Body of pancreas (tissue), 4 donors: Measurements from ENCODE around the gene PABPC3. TPM values are rescaled to one million over a fixed set of nuclear protein-coding genes. Genes with fewer than 3 reads are reported as not detected.

Experiments used
- ATAC-seq: fragments of 150-250 bp; one replicate; pipeline ENCODE4 v1.9.1; 2016
- DNase-seq, 4 donors: peaks; one replicate each; pipeline ENCODE4 v3.0.0-alpha.2; 2019
- H3K27ac ChIP-seq, 4 donors: fragments of 200-600 bp; sonication (generic); 1 replicate in 3 of 4; 2 replicates in 1 of 4; pipeline versions ENCODE4 v1.5.1 to v1.6.1; 2016 to 2019; ENCODE audit warnings: mild to moderate bottlenecking in 1 of 4, mixed read lengths in 1 of 4, moderate library complexity in 1 of 4
- H3K27me3 ChIP-seq, 2 donors: fragments of 200-600 bp; sonication (generic); one replicate each; pipeline ENCODE4 v1.6.0; 2016; ENCODE audit warnings: mild to moderate bottlenecking in 1 of 2
- H3K36me3 ChIP-seq, 2 donors: fragments of 200-600 bp; sonication (generic); replicated peaks in 1 of 2; 2 replicates each; pipeline ENCODE4 v1.5.1; 2016; ENCODE audit warnings: low read depth in 2 of 2; ENCODE audit not compliant: insufficient read depth in 1 of 2
- H3K4me1 ChIP-seq: fragments of 200-600 bp; sonication (generic); one replicate; pipeline ENCODE4 v1.6.0; 2016
- H3K4me3 ChIP-seq, 2 donors: fragments of 200-600 bp; sonication (generic); 1 replicate in 1 of 2; 2 replicates in 1 of 2; pipeline ENCODE4 v1.5.1; 2016 to 2019
- H3K9me3 ChIP-seq, 3 donors: fragments of 200-600 bp; sonication (generic); 1 replicate in 2 of 3; 2 replicates in 1 of 3; pipeline ENCODE4 v1.5.1; 2016
- POLR2A ChIP-seq, 3 donors: fragments of 450-650 bp; IDR thresholded peaks; one replicate each; pipeline ENCODE4 v1.6.1; 2016; ENCODE audit warnings: antibody characterized with exemption in 3 of 3, mild to moderate bottlenecking in 2 of 3
- WGBS, 2 donors: methylation state at CpG; one replicate each; pipeline ENCODE4 v1.1.5; 2017; 5-methylcytosine and 5-hydroxymethylcytosine counted together
- intact Hi-C: fragments of 100-400 bp; cut with DNase I; formaldehyde crosslinking; loops from one replicate; pipeline ENCODE4 v1.15.1; 2023
- total RNA-seq, 2 donors: library from RNA; depleted of rRNA; stranded (reverse); fragments of >200 nt; gene quantifications; one replicate each; pipeline ENCODE4 v1.1.0, GENCODE V29; 2016
- TF ChIP-seq, protein P1 (sequence below), 7 experiments: fragments of 450-650 bp in 4 of 7; fragments of 200-600 bp in 3 of 7; sonication (generic) in 3 of 7; IDR thresholded peaks; one replicate each; pipeline ENCODE4 v1.5.1; 2016 to 2019; ENCODE audit warnings: antibody characterized with exemption in 7 of 7

PABPC3 gene
- total RNA-seq, 2 donors from 2014 or later = not detected

DNA sequence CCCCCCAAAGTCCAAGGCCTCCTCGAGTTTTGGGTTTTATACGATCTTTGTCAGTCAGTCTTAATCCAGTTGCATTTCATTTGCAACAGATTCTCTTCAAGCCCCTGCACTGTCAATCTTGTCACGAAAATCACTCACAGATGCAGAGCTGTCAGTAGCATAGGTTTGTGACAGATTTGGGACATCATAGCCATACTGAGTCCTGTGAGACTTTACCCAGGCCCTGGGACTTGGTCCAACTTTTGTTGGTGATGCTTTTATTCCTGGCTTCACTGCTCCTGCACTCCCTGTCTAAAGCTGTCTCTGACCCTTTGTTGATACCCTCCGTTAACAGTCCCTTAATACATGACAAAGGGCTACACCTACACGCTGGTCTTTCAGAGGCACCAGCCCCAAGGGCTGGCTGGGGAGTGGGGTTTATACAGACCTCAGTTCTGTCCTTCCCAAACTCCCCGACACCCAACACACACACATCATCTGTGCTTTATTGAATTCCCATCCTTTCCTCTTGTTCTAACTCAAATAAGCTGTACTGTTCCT is 36.0 kb downstream of the PABPC3 start:
- no peaks in the 10 kb centered on the region for H3K36me3 ChIP-seq
- H3K27me3 ChIP-seq = no peaks in the 10 kb centered on the region
- WGBS, 2 donors = 39 to 50% methylated on average over 6 of the region's 6 CpGs
- H3K9me3 ChIP-seq = no peaks in the 10 kb centered on the region
- H3K4me1 ChIP-seq = no peaks in the 10 kb centered on the region
- H3K27ac ChIP-seq = no peak overlapping the region
- H3K4me3 ChIP-seq = no peak overlapping the region
- intact Hi-C loops = no loop called here
- DNase-seq (no peak), ATAC-seq (no peak)
- no peak for TF ChIP-seq POLR2A (IDR thresholded peaks at IDR 0.05)
- TF ChIP-seq, protein P1, sequence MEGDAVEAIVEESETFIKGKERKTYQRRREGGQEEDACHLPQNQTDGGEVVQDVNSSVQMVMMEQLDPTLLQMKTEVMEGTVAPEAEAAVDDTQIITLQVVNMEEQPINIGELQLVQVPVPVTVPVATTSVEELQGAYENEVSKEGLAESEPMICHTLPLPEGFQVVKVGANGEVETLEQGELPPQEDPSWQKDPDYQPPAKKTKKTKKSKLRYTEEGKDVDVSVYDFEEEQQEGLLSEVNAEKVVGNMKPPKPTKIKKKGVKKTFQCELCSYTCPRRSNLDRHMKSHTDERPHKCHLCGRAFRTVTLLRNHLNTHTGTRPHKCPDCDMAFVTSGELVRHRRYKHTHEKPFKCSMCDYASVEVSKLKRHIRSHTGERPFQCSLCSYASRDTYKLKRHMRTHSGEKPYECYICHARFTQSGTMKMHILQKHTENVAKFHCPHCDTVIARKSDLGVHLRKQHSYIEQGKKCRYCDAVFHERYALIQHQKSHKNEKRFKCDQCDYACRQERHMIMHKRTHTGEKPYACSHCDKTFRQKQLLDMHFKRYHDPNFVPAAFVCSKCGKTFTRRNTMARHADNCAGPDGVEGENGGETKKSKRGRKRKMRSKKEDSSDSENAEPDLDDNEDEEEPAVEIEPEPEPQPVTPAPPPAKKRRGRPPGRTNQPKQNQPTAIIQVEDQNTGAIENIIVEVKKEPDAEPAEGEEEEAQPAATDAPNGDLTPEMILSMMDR (IDR thresholded peaks at IDR 0.05) = no peak

DNA sequence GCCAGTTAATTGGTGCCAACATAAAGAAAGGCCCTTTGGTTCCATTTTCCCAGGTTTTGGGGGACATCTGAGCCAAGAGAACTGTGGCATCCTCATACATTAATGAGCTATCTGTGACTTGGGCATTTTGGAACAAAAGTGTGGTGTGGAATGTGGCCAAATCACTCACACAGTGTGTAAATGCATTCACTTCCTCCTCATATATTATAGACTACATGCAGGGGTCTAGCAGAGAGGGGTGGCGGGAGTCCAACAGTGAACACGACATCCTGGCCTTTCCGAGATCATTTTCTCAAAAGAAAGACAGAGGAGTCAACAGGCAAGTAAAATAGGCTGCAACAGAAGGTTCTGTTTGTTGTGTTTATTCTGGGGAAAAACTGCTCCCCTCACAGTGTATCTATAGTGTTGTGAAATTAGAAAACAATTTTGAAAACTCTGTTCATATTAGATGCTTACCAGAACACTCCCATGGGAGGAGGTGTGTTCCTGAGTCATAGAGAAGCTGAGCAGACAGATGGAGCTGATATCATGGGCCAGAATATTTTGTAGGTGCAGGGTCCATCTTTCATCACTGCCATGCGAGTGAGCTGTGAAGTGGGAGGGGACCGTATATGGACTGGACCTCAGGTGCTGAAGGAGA is 36.9 kb downstream of the PABPC3 start:
- no peak for TF ChIP-seq POLR2A (IDR thresholded peaks at IDR 0.05)
- TF ChIP-seq, protein P1 (IDR thresholded peaks at IDR 0.05) = no peak
- H3K9me3 ChIP-seq = no peaks in the 10 kb centered on the region
- intact Hi-C loops = no loop called here
- DNase-seq (no peak), ATAC-seq (no peak)
- no peaks in the 10 kb centered on the region for H3K27me3 ChIP-seq
- WGBS, 2 donors = 54 to 76% methylated on average over 5 of the region's 5 CpGs
- no peak overlapping the region for H3K27ac ChIP-seq
- no peaks in the 10 kb centered on the region for H3K36me3 ChIP-seq
- H3K4me1 ChIP-seq = no peaks in the 10 kb centered on the region
- no peak overlapping the region for H3K4me3 ChIP-seq

DNA sequence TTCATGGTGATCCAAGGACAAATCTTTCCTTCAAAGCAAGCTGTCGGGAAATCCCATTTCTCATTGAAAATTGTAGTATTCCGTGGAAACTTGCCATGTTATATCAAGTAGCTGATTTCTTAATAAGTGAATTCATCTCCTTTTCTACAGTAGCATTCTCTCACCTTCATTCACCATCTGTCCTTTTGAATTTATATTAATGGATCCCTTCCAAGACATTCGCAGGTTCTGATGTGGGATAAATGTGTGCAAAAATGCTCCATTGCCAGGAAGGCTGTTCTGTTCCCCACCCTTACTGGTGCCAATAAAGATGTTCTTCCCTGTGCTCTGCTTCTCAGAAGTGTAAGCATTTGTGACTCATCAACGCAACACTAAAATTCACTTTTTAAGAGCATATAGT is 40.0 kb downstream of the PABPC3 start:
- H3K27ac ChIP-seq = no peak overlapping the region
- WGBS, 2 donors = 69 to 79% methylated on average over 4 of the region's 4 CpGs
- no peaks in the 10 kb centered on the region for H3K36me3 ChIP-seq
- H3K4me3 ChIP-seq = no peak overlapping the region
- H3K4me1 ChIP-seq = no peaks in the 10 kb centered on the region
- intact Hi-C loops = no loop called here
- H3K9me3 ChIP-seq = no peaks in the 10 kb centered on the region
- H3K27me3 ChIP-seq = no peaks in the 10 kb centered on the region
- DNase-seq = no peak
- no peak for ATAC-seq
- no peak for TF ChIP-seq POLR2A (IDR thresholded peaks at IDR 0.05)
- TF ChIP-seq, protein P1 (IDR thresholded peaks at IDR 0.05) = no peak

DNA sequence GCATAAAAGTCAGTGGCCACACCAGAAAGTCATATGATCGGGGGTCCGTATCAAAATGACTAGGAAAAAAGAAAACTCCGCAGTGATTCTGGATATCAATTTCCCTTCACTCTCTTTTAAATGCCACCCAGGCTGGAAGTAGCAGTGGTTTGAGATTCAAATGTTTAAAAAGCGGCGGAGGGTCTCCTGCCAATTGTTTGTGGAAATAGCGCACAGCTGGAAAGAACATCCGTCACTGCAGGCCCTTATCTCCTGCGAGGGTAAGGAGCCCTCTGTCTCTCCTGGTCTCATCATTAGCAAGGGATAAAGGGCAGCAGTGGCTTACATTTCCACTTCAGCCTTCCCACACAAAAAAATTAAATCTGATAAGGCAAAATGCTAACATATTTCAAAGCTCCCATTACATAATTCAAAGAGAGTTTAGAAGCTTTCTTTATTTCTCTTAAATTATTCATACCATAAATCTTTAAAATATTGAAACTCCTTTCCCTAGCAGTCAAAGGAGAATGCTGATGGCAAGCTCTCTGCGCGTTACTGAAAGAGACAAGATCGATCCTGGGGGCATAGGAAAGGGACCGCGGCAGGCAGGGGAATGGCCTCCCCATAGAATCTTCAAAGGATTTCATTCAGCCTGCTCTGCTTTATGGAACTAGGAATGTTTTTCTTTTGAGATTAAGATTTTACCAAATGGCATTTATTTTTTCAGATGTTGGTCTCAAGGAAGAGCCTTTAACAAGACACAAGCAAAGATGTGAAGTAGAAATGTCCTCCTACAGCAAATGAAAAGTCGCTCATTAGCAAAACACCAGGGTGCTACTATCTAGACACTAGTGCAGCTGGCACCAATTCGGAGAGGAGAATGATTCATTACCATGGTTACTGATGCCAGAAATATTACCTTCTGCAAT is 41.2 kb downstream of the PABPC3 start:
- no peaks in the 10 kb centered on the region for H3K27me3 ChIP-seq
- H3K9me3 ChIP-seq = no peaks in the 10 kb centered on the region
- no peak overlapping the region for H3K4me3 ChIP-seq
- H3K4me1 ChIP-seq = no peaks in the 10 kb centered on the region
- intact Hi-C loops = no loop called here
- DNase-seq = no peak
- no peaks in the 10 kb centered on the region for H3K36me3 ChIP-seq
- ATAC-seq = no peak
- H3K27ac ChIP-seq = no peak overlapping the region
- WGBS, 2 donors = 13% methylated on average over 15 of the region's 15 CpGs
- TF ChIP-seq, protein P1 (IDR thresholded peaks at IDR 0.05) = no peak
- no peak for TF ChIP-seq POLR2A (IDR thresholded peaks at IDR 0.05)
